ENCODE data around the gene ANKRD10.

Gene ANKRD10

DNA sequence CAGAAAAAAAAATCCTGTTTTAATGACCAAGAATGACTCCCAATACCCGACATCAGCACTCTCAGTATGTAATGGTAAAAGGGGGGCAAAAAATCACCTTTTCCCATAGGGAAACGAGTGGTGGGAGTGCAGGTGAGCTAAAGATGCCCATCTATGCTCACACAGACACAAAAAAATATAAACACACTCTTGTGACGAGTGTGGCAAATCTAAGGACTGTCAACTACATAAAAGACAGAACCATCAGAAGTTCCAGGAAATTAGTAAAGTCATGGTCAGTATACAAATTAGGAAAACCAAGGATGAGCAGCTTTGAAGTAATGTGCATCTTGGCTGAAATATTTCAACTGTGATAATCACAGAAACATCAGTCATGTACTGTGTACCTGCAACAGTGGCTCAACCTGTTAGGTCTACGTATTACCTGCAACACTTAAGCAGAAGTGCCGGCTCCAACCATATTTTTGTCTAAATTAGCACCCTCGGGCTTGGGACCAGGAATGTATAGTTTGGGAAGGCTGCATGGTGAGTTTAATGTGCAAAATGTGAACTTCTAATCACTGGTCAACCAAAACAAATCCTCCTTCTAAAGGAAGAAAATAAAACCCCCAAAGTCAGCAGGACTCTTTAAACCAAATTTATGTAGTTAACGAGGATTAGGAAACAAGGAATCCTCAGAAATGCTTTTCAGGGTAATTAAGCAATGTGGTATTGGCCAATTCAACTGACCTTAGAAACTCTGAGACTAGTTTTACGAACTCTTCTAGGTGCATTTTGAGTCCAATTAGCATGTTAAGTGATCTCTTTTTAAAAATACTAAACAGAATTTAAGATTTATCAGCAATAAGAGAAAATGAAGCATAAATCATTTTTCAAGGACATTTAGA is 24.3 kb downstream of the ANKRD10 start:
- Histone ChIP-seq H3K4ac (ENCODE audit: low read depth, low read length) (no peak overlapping the region), H2BK12ac (ENCODE audit: low read length) (no peak overlapping the region), H3K4me2 (ENCODE audit: low read length) (no peak overlapping the region), H3K36me3 (ENCODE audit: control insufficient read depth in 1 of 2, insufficient read depth in 2 of 2, low read length in 2 of 2) (peaks cover 6 to 11% of the 10 kb centered on the region in 2 experiments), H4K91ac (ENCODE audit: low read depth, low read length) (no peak overlapping the region), H2AK5ac (ENCODE audit: low read length) (no peak overlapping the region), H3K27me3 (ENCODE audit: insufficient read depth, low read length) (no peaks in the 10 kb centered on the region), H3K27ac (ENCODE audit: low read depth, low read length) (no peak overlapping the region), H2BK5ac (ENCODE audit: low read depth, low read length, poor library complexity) (no peak overlapping the region), H3K79me2 (ENCODE audit: control insufficient read depth, insufficient read depth, low read length, poor library complexity) (no peaks in the 10 kb centered on the region), H3K9me3 (ENCODE audit: insufficient read depth, low read depth, low read length) (no peaks in the 10 kb centered on the region), H4K12ac (ENCODE audit: low read depth, low read length) (no peak overlapping the region), H3K23ac (ENCODE audit: low read length) (no peak overlapping the region), H3K14ac (ENCODE audit: low read length) (no peak overlapping the region), H3K4me1 (ENCODE audit: control insufficient read depth in 1 of 2, insufficient read depth in 2 of 2, low read length in 2 of 2) (peaks cover 3 to 13% of the 10 kb centered on the region in 2 experiments), H3K9ac (ENCODE audit: low read length) (no peak overlapping the region), H3K79me1 (ENCODE audit: low read length) (no peaks in the 10 kb centered on the region), H2AFZ (ENCODE audit: insufficient read depth, low read length, poor library complexity) (no peak overlapping the region), H3K4me3 (ENCODE audit: low read depth, low read length) (no peak overlapping the region), H4K8ac (ENCODE audit: low read depth, low read length) (no peak overlapping the region), H2BK120ac (ENCODE audit: insufficient read depth, low read length, poor library complexity) (no peak overlapping the region), H3K18ac (ENCODE audit: low read length) (no peak overlapping the region)
- WGBS (ENCODE audit: extremely low coverage, insufficient coverage, insufficient read length): no CpG with 5 or more reads among the region's 8 CpGs
- peak; percentile 72 to 84 for DNase-seq

DNA sequence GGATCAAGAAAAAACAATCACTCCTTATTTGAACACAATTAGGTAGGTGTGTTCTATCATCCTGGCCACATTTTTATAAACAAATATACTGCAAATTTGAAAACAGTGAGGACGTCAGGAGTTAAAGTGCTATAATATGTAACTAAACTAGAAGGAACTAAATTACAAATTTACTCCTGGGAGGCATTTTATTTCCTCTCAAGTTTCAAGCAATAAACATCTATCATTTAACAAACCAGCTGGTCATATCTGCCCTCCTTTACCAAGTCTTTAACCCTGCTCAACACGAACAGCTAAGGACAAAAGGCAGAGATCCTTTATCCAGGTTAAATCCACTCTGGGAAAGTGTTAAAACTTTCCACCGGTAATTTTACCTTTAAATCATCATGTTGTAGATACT is 26.5 kb downstream of the ANKRD10 start:
- H2BK120ac ChIP-seq (ENCODE audit: insufficient read depth, low read length, poor library complexity): no peak overlapping the region
- no peak overlapping the region for H2AK5ac ChIP-seq (ENCODE audit: low read length)
- H3K36me3 ChIP-seq (ENCODE audit: control insufficient read depth in 1 of 2, insufficient read depth in 2 of 2, low read length in 2 of 2): peaks cover 5 to 9% of the 10 kb centered on the region in 2 experiments
- no peak overlapping the region for H2BK12ac ChIP-seq (ENCODE audit: low read length)
- peaks cover 3 to 13% of the 10 kb centered on the region in 2 experiments for H3K4me1 ChIP-seq (ENCODE audit: control insufficient read depth in 1 of 2, insufficient read depth in 2 of 2, low read length in 2 of 2)
- H3K79me1 ChIP-seq (ENCODE audit: low read length): no peaks in the 10 kb centered on the region
- no peak for DNase-seq
- H3K27ac ChIP-seq (ENCODE audit: low read depth, low read length): peak overlapping the region; percentile 12
- H3K18ac ChIP-seq (ENCODE audit: low read length): no peak overlapping the region
- no peak overlapping the region for H3K4ac ChIP-seq (ENCODE audit: low read depth, low read length)
- H4K12ac ChIP-seq (ENCODE audit: low read depth, low read length): no peak overlapping the region
- H4K8ac ChIP-seq (ENCODE audit: low read depth, low read length): no peak overlapping the region
- no CpG with 5 or more reads among the region's 3 CpGs for WGBS (ENCODE audit: extremely low coverage, insufficient coverage, insufficient read length)
- H3K9me3 ChIP-seq (ENCODE audit: insufficient read depth, low read depth, low read length): no peaks in the 10 kb centered on the region
- H3K4me3 ChIP-seq (ENCODE audit: low read depth, low read length): no peak overlapping the region
- H3K27me3 ChIP-seq (ENCODE audit: insufficient read depth, low read length): no peaks in the 10 kb centered on the region
- H3K9ac ChIP-seq (ENCODE audit: low read length): no peak overlapping the region
- no peak overlapping the region for H2BK5ac ChIP-seq (ENCODE audit: low read depth, low read length, poor library complexity)
- no peak overlapping the region for H2AFZ ChIP-seq (ENCODE audit: insufficient read depth, low read length, poor library complexity)
- no peak overlapping the region for H3K14ac ChIP-seq (ENCODE audit: low read length)
- no peaks in the 10 kb centered on the region for H3K79me2 ChIP-seq (ENCODE audit: control insufficient read depth, insufficient read depth, low read length, poor library complexity)
- H4K91ac ChIP-seq (ENCODE audit: low read depth, low read length): no peak overlapping the region
- no peak overlapping the region for H3K23ac ChIP-seq (ENCODE audit: low read length)
- H3K4me2 ChIP-seq (ENCODE audit: low read length): no peak overlapping the region

GRCh38 chr13:110887597-110888333 is 27.1 kb downstream of the ANKRD10 start:
- H3K4me1 ChIP-seq (ENCODE audit: control insufficient read depth in 1 of 2, insufficient read depth in 2 of 2, low read length in 2 of 2): peaks cover 3 to 13% of the 10 kb centered on the region in 2 experiments
- no peaks in the 10 kb centered on the region for H3K27me3 ChIP-seq (ENCODE audit: insufficient read depth, low read length)
- no peak overlapping the region for H3K4me3 ChIP-seq (ENCODE audit: low read depth, low read length)
- no peaks in the 10 kb centered on the region for H3K9me3 ChIP-seq (ENCODE audit: insufficient read depth, low read depth, low read length)
- no CpG with 5 or more reads among the region's 9 CpGs for WGBS (ENCODE audit: extremely low coverage, insufficient coverage, insufficient read length)
- H4K8ac ChIP-seq (ENCODE audit: low read depth, low read length): no peak overlapping the region
- no peak overlapping the region for H4K12ac ChIP-seq (ENCODE audit: low read depth, low read length)
- no peaks in the 10 kb centered on the region for H3K79me1 ChIP-seq (ENCODE audit: low read length)
- H2AFZ ChIP-seq (ENCODE audit: insufficient read depth, low read length, poor library complexity): no peak overlapping the region
- H2BK12ac ChIP-seq (ENCODE audit: low read length): no peak overlapping the region
- H3K18ac ChIP-seq (ENCODE audit: low read length): no peak overlapping the region
- no peak overlapping the region for H2BK120ac ChIP-seq (ENCODE audit: insufficient read depth, low read length, poor library complexity)
- H2AK5ac ChIP-seq (ENCODE audit: low read length): no peak overlapping the region
- peaks cover 5% of the 10 kb centered on the region in 2 experiments for H3K36me3 ChIP-seq (ENCODE audit: control insufficient read depth in 1 of 2, insufficient read depth in 2 of 2, low read length in 2 of 2)
- no peak overlapping the region for H3K4me2 ChIP-seq (ENCODE audit: low read length)
- H2BK5ac ChIP-seq (ENCODE audit: low read depth, low read length, poor library complexity): no peak overlapping the region
- peak overlapping the region; percentile 12 for H3K27ac ChIP-seq (ENCODE audit: low read depth, low read length)
- H4K91ac ChIP-seq (ENCODE audit: low read depth, low read length): no peak overlapping the region
- H3K79me2 ChIP-seq (ENCODE audit: control insufficient read depth, insufficient read depth, low read length, poor library complexity): no peaks in the 10 kb centered on the region
- H3K9ac ChIP-seq (ENCODE audit: low read length): no peak overlapping the region
- no peak overlapping the region for H3K23ac ChIP-seq (ENCODE audit: low read length)
- no peak overlapping the region for H3K14ac ChIP-seq (ENCODE audit: low read length)
- H3K4ac ChIP-seq (ENCODE audit: low read depth, low read length): no peak overlapping the region
- no peak for DNase-seq

DNA sequence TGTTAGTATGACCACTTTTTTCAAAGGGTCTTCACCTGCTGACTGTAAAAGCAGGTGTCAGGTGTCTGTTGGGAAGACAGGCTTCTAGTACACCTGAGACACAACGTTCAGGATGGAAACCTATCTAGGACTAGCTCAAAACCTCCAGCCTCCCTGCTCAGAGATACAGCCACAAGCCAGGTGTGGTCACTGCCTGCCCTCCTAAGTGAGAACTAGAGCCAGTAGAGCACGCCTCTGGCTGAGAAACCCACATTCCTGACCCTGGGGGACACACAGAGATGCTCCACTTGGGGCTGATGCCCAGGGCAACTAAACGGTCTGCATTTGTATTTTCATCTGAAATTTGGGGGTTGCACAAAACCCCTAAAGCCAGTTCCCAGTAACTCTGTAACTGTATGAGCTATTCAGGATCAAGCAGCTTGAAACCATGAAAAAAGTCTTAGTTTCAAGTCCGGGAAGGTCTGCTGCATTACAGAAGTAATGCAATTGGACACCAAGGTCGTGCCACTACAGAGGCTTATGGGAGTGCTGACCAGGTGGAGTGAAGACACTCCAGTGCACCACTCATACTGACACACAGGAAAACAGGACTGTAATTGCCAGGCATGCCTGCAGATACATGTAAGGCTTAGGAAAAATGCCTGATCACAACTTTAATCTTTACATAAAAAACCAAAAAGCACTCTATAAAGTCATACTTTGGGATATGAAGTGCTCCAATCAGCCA is 27.8 kb downstream of the ANKRD10 start:
- Histone ChIP-seq H2BK12ac (ENCODE audit: low read length) (no peak overlapping the region), H3K9me3 (ENCODE audit: insufficient read depth, low read depth, low read length) (no peaks in the 10 kb centered on the region), H3K79me1 (ENCODE audit: low read length) (no peaks in the 10 kb centered on the region), H3K4me3 (ENCODE audit: low read depth, low read length) (no peak overlapping the region), H3K9ac (ENCODE audit: low read length) (peak overlapping the region; percentile 18), H2AFZ (ENCODE audit: insufficient read depth, low read length, poor library complexity) (no peak overlapping the region), H2BK120ac (ENCODE audit: insufficient read depth, low read length, poor library complexity) (no peak overlapping the region), H4K12ac (ENCODE audit: low read depth, low read length) (no peak overlapping the region), H3K14ac (ENCODE audit: low read length) (no peak overlapping the region), H3K27me3 (ENCODE audit: insufficient read depth, low read length) (no peaks in the 10 kb centered on the region), H2BK5ac (ENCODE audit: low read depth, low read length, poor library complexity) (no peak overlapping the region), H3K18ac (ENCODE audit: low read length) (no peak overlapping the region), H3K4ac (ENCODE audit: low read depth, low read length) (peak overlapping the region; percentile 59), H3K27ac (ENCODE audit: low read depth, low read length) (no peak overlapping the region), H3K4me2 (ENCODE audit: low read length) (no peak overlapping the region), H4K91ac (ENCODE audit: low read depth, low read length) (no peak overlapping the region), H4K8ac (ENCODE audit: low read depth, low read length) (no peak overlapping the region), H3K36me3 (ENCODE audit: control insufficient read depth in 1 of 2, insufficient read depth in 2 of 2, low read length in 2 of 2) (peaks cover 1 to 2% of the 10 kb centered on the region in 2 experiments), H3K79me2 (ENCODE audit: control insufficient read depth, insufficient read depth, low read length, poor library complexity) (no peaks in the 10 kb centered on the region), H3K4me1 (ENCODE audit: control insufficient read depth in 1 of 2, insufficient read depth in 2 of 2, low read length in 2 of 2) (peaks cover 3 to 13% of the 10 kb centered on the region in 2 experiments), H3K23ac (ENCODE audit: low read length) (no peak overlapping the region), H2AK5ac (ENCODE audit: low read length) (no peak overlapping the region)
- no CpG with 5 or more reads among the region's 5 CpGs for WGBS (ENCODE audit: extremely low coverage, insufficient coverage, insufficient read length)
- DNase-seq: no peak
